Keratinocyte (primary cell): ENCODE results near the gene ANKRD17.

ENCODE experiments used
- EZH2 ChIP-seq: IDR thresholded peaks from one replicate; pipeline ENCODE4 v1.6.1; 2012; ENCODE audit warnings: inconsistent platforms, mild to moderate bottlenecking, low read length, moderate library complexity
- TF ChIP-seq, protein P1 (sequence below), 3 experiments: IDR thresholded peaks in 1 of 3; conservative IDR thresholded peaks in 1 of 3; optimal IDR thresholded peaks in 1 of 3; 2 replicates in 2 of 3; 3 replicates in 1 of 3; pipeline versions ENCODE3 to v1.5.1; 2011; ENCODE audit warnings: low read length in 3 of 3, mild to moderate bottlenecking in 3 of 3, moderate library complexity in 2 of 3, control low read depth in 1 of 3, inconsistent platforms in 1 of 3; ENCODE audit not compliant: insufficient read depth in 2 of 3; ENCODE audit errors: extremely low read depth in 1 of 3

DNA sequence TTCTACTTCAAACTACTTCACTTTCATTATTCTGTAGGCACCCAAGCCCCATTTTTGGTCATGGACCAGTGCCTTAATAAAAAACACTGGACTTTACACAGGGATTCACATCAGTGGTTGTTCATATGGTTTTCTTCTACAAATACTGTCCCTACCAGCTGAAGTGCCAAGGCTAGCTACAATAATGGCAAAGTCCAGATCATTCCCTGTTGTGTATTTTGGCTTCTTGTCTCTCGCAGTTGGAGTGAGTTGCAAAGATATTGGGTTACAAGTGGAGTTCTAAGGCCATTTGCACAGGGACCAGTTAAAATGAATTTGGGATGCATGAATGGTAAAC, 16.7 kb upstream of the ANKRD17 start:
- TF ChIP-seq, protein P1, sequence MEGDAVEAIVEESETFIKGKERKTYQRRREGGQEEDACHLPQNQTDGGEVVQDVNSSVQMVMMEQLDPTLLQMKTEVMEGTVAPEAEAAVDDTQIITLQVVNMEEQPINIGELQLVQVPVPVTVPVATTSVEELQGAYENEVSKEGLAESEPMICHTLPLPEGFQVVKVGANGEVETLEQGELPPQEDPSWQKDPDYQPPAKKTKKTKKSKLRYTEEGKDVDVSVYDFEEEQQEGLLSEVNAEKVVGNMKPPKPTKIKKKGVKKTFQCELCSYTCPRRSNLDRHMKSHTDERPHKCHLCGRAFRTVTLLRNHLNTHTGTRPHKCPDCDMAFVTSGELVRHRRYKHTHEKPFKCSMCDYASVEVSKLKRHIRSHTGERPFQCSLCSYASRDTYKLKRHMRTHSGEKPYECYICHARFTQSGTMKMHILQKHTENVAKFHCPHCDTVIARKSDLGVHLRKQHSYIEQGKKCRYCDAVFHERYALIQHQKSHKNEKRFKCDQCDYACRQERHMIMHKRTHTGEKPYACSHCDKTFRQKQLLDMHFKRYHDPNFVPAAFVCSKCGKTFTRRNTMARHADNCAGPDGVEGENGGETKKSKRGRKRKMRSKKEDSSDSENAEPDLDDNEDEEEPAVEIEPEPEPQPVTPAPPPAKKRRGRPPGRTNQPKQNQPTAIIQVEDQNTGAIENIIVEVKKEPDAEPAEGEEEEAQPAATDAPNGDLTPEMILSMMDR (optimal IDR thresholded peaks at IDR 0.05 in 1 of 3, IDR thresholded peaks at IDR 0.05 in 1 of 3, conservative IDR thresholded peaks at IDR 0.05 in 1 of 3; ENCODE audit: extremely low read depth in 1 of 3, insufficient read depth in 2 of 3, low read length in 3 of 3) = no peak
- TF ChIP-seq EZH2 = no peak
